ENCODE data around the gene RNF41. TPM values are rescaled to one million over a fixed set of nuclear protein-coding genes. Genes with fewer than 3 reads are reported as not detected.
A peak's percentile ranks its signal among the peaks of the same experiment; 100 is the strongest.
"Not testable (repeated sequence)": the region's sequence is repeated elsewhere in the genome, so short reads cannot be mapped to it uniquely, and the experiment has no call there.

Gene RNF41
- total and polyA plus RNA-seq, 2 donors, result 37.8 to 42.9 TPM

GRCh38 chr12:56213878-56214277 lies 7.8 kb downstream of the RNF41 start:
- H3K4me3 ChIP-seq (ENCODE audit: low read depth, low read length), result no peak overlapping the region
- DNase-seq (ENCODE audit: extremely low spot score), result no peak
- no peak overlapping the region for H3K27ac ChIP-seq (ENCODE audit: low read depth)
- no peaks in the 10 kb centered on the region for H3K4me1 ChIP-seq (ENCODE audit: insufficient read depth)
- 77% methylated on average over 5 of the region's 5 CpGs for WGBS
- peaks cover 8% of the 10 kb centered on the region for H3K36me3 ChIP-seq (ENCODE audit: insufficient read depth)

- Histone ChIP-seq H3K4me3 (ENCODE audit: low read depth, low read length) (no peak overlapping the region), H3K36me3 (ENCODE audit: insufficient read depth) (peaks cover 9% of the 10 kb centered on the region), H3K4me1 (ENCODE audit: insufficient read depth) (no peaks in the 10 kb centered on the region), H3K27ac (ENCODE audit: low read depth) (no peak overlapping the region)
- DNase-seq (ENCODE audit: extremely low spot score), result no peak
- WGBS, result 91% methylated on average over 1 of the region's 1 CpG
Observed at GRCh38 chr12:56212361-56212760, 9.4 kb downstream of the RNF41 start.

DNA sequence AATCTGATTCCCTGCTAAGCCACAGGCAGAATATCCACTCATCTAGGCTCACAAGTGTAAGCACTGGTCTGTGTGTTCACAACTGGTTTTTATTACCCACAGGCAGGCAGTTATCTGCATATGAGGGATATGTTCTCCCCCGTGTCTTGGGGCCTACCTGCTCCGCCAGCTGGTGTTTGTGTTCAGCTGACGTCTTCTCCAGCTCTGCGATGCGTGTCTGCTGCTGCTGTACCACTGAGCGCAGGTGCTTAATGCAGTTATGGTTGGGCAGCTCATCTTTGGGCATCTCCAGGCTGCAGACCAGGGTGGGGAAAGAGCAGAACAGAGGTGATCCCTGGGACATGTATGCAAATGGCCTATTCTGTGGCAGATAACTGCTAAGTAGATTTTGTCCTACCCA lies 13.7 kb downstream of the RNF41 start:
- Histone ChIP-seq H3K4me3 (ENCODE audit: low read depth, low read length) (no peak overlapping the region), H3K4me1 (ENCODE audit: insufficient read depth) (no peaks in the 10 kb centered on the region), H3K36me3 (ENCODE audit: insufficient read depth) (peaks cover 4% of the 10 kb centered on the region), H3K27ac (ENCODE audit: low read depth) (no peak overlapping the region)
- WGBS, result 79% methylated on average over 6 of the region's 6 CpGs
- no peak for DNase-seq (ENCODE audit: extremely low spot score)

GRCh38 chr12:56206452-56207166 lies 15.1 kb downstream of the RNF41 start:
- Histone ChIP-seq H3K4me3 (ENCODE audit: low read depth, low read length) (no peak overlapping the region), H3K4me1 (ENCODE audit: insufficient read depth) (no peaks in the 10 kb centered on the region), H3K27ac (ENCODE audit: low read depth) (no peak overlapping the region), H3K36me3 (ENCODE audit: insufficient read depth) (peaks cover 2% of the 10 kb centered on the region)
- 52% methylated on average over 14 of the region's 14 CpGs for WGBS
- DNase-seq (ENCODE audit: extremely low spot score), result no peak

- no peak for DNase-seq (ENCODE audit: extremely low spot score)
- peaks cover 2% of the 10 kb centered on the region for H3K36me3 ChIP-seq (ENCODE audit: insufficient read depth)
- H3K4me1 ChIP-seq (ENCODE audit: insufficient read depth), result no peaks in the 10 kb centered on the region
- H3K27ac ChIP-seq (ENCODE audit: low read depth), result no peak overlapping the region
- H3K4me3 ChIP-seq (ENCODE audit: low read depth, low read length), result no peak overlapping the region
Observed at GRCh38 chr12:56205445-56205844, 16.3 kb downstream of the RNF41 start.

GRCh38 chr12:56204275-56204674 lies 17.4 kb downstream of the RNF41 start:
- Histone ChIP-seq H3K4me1 (ENCODE audit: insufficient read depth) (no peaks in the 10 kb centered on the region), H3K4me3 (ENCODE audit: low read depth, low read length) (no peak overlapping the region), H3K36me3 (ENCODE audit: insufficient read depth) (peaks cover 2% of the 10 kb centered on the region), H3K27ac (ENCODE audit: low read depth) (no peak overlapping the region)
- DNase-seq (ENCODE audit: extremely low spot score), result no peak

DNA sequence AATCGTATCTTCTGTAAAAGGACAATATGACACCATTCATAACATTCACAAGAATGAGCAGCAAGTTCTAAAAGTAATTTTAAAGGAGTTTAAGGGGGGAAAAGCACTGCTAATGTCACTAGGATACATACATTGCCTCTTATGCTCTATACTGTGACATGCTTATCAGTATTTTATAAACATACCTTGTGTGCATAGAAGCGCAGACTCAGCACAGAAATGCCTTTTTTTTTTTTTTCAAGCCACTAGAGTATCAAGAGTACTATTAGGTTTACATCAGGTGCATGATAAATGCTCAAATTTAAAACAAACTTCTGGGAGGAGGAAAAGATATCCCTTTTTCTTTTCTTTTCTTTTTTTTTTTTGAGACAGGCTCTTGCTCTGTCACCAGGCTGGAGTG lies 18.9 kb downstream of the RNF41 start:
- 35% methylated on average over 2 of the region's 2 CpGs for WGBS
- peak overlapping the region; percentile 0 for H3K27ac ChIP-seq (ENCODE audit: low read depth)

GRCh38 chr12:56202366-56202765 lies 19.4 kb downstream of the RNF41 start:
- peak overlapping the region; percentile 0 for H3K27ac ChIP-seq (ENCODE audit: low read depth)
- no peaks in the 10 kb centered on the region for H3K4me1 ChIP-seq (ENCODE audit: insufficient read depth)
- 11% methylated on average over 1 of the region's 1 CpG for WGBS
- DNase-seq (ENCODE audit: extremely low spot score), result no peak
- no peak overlapping the region for H3K4me3 ChIP-seq (ENCODE audit: low read depth, low read length)
- peaks cover 2% of the 10 kb centered on the region for H3K36me3 ChIP-seq (ENCODE audit: insufficient read depth)

More for the DNA sequence above, 18.9 kb downstream of the RNF41 start:
- no peak for DNase-seq (ENCODE audit: extremely low spot score)
- H3K4me3 ChIP-seq (ENCODE audit: low read depth, low read length), result no peak overlapping the region
- H3K4me1 ChIP-seq (ENCODE audit: insufficient read depth), result no peaks in the 10 kb centered on the region
- peaks cover 2% of the 10 kb centered on the region for H3K36me3 ChIP-seq (ENCODE audit: insufficient read depth)

DNA sequence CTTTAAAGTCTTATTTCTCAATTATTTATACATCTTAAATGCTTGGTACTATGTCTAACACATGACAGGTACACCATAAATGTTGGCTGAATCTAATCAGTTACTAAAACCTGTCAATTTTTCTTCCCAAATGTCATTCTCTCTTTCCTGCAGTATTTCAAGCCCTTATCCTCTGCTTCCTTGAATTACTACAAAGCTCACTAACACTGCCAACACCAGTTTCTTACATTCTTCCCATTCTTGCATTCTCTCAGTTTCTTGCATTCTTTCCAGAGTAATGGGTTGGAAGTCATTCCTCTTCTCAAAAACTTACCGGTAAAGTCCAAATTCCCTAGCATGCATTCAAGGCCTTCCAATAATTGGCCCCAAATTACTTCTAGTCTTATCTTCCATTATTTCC lies 22.9 kb downstream of the RNF41 start:
- Histone ChIP-seq H3K27ac (ENCODE audit: low read depth) (no peak overlapping the region), H3K4me3 (ENCODE audit: low read depth, low read length) (no peak overlapping the region), H3K36me3 (ENCODE audit: insufficient read depth) (no peaks in the 10 kb centered on the region), H3K4me1 (ENCODE audit: insufficient read depth) (no peaks in the 10 kb centered on the region)
- WGBS, result 56% methylated on average over 1 of the region's 1 CpG
- no peak for DNase-seq (ENCODE audit: extremely low spot score)

DNA sequence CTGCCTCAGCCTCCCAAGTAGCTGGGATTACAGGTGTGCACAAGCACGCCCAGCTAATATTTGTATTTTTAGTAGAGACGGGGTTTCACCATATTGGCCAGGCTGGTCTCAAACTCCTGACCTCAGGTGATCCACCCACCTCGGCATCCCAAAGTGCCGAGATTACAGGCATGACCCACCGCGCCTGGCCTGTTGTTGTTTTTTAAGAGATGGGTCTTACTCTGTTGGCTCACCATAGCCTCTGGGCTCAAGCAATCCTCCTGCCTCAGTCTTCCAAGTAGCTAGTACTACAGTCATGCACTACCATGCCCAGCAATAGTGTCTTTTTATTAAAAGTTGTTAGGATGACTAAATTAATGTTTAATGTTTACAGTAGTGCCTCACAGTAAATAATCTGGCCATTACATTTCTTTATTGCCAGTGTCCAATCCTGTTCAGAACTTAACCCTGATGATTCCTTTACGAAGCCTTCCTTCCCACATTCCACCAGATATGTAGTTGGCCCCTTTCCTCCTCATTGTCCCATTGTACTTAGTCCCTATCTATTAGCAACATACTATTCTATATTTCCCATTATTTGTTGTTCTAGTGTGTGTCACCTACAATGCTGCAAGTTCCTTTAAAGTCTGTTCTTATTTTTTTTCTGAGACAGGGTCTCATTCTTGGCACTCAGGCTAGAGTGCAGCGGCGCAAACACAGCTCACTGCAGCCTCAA lies 23.6 kb downstream of the RNF41 start:
- DNase-seq (ENCODE audit: extremely low spot score), result no peak
- WGBS, result 83% methylated on average over 9 of the region's 9 CpGs
- H3K36me3 ChIP-seq (ENCODE audit: insufficient read depth), result no peaks in the 10 kb centered on the region
- no peak overlapping the region for H3K27ac ChIP-seq (ENCODE audit: low read depth)
- no peaks in the 10 kb centered on the region for H3K4me1 ChIP-seq (ENCODE audit: insufficient read depth)
- no peak overlapping the region for H3K4me3 ChIP-seq (ENCODE audit: low read depth, low read length)

DNA sequence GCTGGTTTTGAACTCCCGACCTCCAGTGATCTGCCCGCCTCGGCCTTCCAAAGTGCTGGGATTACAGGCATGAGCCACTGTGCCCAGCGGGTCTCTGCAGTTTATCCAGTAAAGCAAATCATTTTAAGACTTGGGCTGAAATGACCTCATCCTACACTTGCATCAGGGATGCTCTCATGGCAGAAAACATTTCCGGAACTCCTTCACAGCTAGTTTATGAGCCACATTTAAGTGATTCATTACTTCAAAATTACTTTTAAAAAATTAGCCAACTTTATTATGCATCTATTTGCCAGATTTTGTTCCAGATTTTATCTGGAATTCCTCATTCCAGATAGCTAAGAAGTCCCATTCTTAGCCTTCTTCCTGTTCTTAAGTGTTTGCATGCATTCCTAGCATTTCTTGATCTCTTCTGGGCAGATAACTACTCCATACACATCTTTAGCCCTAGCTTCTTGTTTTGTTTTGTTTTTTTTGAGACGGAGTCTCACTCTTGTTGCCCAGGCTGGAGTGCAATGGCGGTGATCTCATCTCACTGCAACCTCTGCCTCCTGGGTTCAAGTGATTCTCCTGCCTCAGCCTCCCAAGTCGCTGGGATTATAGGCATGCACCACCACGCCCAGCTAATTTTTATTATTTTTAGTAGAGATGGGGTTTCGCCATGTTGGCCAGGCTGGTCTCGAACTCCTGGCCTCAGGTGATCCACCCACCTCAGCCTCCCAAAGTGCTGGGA lies 24.7 kb downstream of the RNF41 start:
- H3K4me1 ChIP-seq (ENCODE audit: insufficient read depth); H3K36me3 ChIP-seq (ENCODE audit: insufficient read depth); H3K27ac ChIP-seq (ENCODE audit: low read depth); DNase-seq (ENCODE audit: extremely low spot score); H3K4me3 ChIP-seq (ENCODE audit: low read depth, low read length): not testable (repeated sequence)
- 52% methylated on average over 11 of the region's 11 CpGs for WGBS

DNA sequence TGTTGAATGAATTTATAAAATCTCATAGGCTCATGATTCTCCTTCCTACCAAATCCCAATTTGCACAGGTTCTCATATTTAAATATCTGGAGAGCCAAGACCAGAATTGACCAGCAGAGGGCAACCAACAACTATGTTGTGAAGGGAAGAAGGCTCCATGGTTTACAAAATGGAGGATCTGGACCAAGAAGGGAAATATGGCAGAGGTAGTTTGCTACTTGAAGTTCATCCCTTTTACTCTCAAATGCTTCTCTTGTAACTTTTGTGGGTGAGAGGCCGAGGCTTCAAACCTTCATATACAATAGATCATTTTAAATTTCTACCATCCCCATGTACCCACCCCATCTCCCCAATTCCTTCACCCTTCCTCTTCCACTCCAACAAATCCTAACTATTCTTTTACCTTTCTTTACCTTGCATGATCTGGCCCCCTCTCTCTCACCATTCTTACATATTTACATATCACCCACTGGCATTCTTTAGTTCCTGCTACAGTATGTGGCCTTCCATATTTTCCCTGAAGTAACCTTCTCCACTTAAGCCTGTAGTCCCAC lies 28.6 kb downstream of the RNF41 start:
- no peak overlapping the region for H3K27ac ChIP-seq (ENCODE audit: low read depth)
- DNase-seq (ENCODE audit: extremely low spot score), result peak; percentile 71
- WGBS, result 47% methylated on average over 1 of the region's 1 CpG
- H3K4me1 ChIP-seq (ENCODE audit: insufficient read depth), result no peaks in the 10 kb centered on the region
- no peaks in the 10 kb centered on the region for H3K36me3 ChIP-seq (ENCODE audit: insufficient read depth)
- no peak overlapping the region for H3K4me3 ChIP-seq (ENCODE audit: low read depth, low read length)

DNA sequence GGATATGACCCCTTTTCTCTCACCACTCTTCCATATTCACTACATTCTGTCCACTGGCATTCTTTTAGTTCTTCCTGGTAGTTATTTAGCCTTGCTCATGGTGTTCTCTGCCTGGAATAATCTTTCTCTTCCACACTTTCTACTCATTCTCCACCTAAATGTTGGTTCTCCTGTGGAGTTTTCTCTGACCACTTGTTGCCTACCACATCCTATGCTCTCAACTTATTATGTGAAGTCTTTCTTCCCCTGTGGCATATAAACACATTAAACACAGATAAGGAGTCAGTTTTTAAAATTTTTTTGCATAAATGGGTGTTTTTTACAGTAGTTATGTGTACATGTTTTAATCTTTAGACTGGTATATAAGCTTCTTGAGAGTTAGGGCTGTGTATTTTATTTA lies 29.1 kb downstream of the RNF41 start:
- no peaks in the 10 kb centered on the region for H3K4me1 ChIP-seq (ENCODE audit: insufficient read depth)
- DNase-seq (ENCODE audit: extremely low spot score), result no peak
- H3K36me3 ChIP-seq (ENCODE audit: insufficient read depth), result no peaks in the 10 kb centered on the region
- no peak overlapping the region for H3K4me3 ChIP-seq (ENCODE audit: low read depth, low read length)
- H3K27ac ChIP-seq (ENCODE audit: low read depth), result no peak overlapping the region

GRCh38 chr12:56190695-56191155 lies 31.0 kb downstream of the RNF41 start:
- no peak overlapping the region for H3K27ac ChIP-seq (ENCODE audit: low read depth)
- no peaks in the 10 kb centered on the region for H3K4me1 ChIP-seq (ENCODE audit: insufficient read depth)
- WGBS, result 24% methylated on average over 9 of the region's 9 CpGs
- no peak for DNase-seq (ENCODE audit: extremely low spot score)
- H3K36me3 ChIP-seq (ENCODE audit: insufficient read depth), result no peaks in the 10 kb centered on the region
- no peak overlapping the region for H3K4me3 ChIP-seq (ENCODE audit: low read depth, low read length)

Data from urinary bladder (tissue), 4 donors.